Stimulated activated CD4-positive, alpha-beta T cell treated with anti-CD3 and anti-CD28 coated beads, Interleukin-15, amount 100 ng/mL, for 24 hours (primary cell): ENCODE measurements around the gene CORO1C.

Source experiments
- DNase-seq: peaks from one replicate; pipeline ENCODE4 v3.0.0-alpha.2; 2020

Gene CORO1C

GRCh38 chr12:108646600-108647579 lies 84.4 kb downstream of the CORO1C start:
- no peak for DNase-seq

GRCh38 chr12:108645686-108646599 lies 85.4 kb downstream of the CORO1C start:
- DNase-seq: no peak

DNA sequence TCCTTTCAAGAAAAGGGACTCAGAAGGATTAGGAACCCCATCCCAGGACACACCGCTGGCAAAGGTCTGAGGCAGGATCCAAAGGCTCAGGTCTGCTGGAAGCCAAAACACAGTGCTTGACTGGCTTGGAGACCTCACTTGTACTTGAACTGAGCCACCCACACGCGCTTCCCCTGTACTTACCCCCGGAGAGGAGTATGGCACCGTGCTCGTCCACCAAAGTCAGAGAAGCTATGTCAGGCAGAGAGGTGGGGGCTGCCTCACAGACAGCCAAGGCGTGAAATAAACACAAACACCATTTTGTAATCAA lies 86.6 kb downstream of the CORO1C start:
- DNase-seq: no peak

GRCh38 chr12:108643941-108644810 lies 87.1 kb downstream of the CORO1C start:
- DNase-seq: no peak

DNA sequence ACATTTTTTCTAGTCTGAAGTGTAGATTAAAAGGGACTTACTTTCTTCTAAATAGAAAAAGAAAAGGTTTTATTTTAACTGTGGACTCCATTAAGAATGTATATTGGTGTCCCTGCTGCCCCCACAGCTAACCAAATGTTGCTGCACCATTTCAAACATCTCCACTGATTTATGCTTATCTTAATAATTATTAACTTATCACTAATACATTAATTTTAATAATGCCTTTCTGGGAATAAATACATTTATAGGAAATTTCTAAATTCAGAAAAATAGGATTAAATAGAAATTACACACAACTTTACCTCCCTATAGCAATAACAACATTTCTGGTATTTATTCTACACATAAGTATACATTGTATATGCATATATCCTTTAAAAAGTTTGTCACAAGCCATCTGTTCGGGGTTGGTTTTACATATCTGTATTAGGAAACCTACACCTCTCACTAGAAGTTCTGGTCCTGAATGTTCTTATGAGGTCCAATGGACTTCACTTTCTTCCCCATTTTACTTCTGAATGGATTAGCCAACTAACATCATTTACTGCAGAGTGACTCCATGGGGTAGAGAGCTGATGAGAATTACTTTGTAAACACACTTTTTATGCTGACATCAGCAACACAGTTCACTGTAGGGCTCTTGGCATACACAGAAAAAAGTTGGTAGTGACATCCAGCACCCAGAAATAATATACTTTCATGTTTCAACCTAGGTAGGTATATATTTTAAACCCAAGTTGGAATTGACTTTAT lies 88.2 kb downstream of the CORO1C start:
- DNase-seq: no peak

GRCh38 chr12:108642269-108642870 lies 88.9 kb downstream of the CORO1C start:
- no peak for DNase-seq

DNA sequence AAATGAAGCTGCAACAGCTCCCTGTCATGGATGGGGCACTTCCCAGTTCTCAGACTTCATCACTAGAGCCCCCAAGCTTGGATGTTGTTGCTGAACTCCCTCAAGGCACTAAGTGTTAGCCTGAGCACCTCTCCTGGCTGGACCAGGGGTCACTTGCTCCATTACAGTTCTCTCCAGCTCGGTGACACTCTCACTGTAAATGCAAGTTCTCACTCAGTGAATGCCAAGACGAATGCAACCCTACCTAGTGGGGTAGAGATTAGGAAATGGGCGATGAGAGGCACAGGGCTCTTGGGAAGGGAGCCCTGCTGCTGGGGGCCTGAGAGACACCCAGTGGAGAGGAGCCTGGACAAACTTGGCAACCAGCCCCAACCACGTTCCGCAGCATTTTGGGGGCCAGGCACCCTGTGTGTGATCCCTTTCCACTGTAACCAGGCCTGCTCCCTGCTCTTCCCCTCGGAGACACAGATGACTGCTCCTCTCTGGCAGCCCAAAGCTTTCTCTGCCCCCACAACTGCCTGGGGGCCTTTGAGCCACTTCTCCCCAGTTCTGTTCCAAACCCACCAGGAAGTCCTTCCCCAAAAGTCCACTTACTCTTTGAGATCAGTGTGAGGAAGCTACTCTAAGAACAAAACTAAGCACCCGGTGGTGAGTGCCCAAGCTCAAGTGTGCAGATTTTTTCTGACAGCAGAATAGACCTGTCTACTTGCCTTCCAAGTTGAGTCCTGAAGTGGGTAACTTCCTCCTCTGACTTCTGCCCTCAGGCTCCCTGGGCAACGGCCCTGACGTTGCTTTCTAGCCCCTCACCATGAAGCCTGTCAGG lies 89.7 kb downstream of the CORO1C start:
- DNase-seq: no peak

GRCh38 chr12:108640802-108641445 lies 90.4 kb downstream of the CORO1C start:
- no peak for DNase-seq

DNA sequence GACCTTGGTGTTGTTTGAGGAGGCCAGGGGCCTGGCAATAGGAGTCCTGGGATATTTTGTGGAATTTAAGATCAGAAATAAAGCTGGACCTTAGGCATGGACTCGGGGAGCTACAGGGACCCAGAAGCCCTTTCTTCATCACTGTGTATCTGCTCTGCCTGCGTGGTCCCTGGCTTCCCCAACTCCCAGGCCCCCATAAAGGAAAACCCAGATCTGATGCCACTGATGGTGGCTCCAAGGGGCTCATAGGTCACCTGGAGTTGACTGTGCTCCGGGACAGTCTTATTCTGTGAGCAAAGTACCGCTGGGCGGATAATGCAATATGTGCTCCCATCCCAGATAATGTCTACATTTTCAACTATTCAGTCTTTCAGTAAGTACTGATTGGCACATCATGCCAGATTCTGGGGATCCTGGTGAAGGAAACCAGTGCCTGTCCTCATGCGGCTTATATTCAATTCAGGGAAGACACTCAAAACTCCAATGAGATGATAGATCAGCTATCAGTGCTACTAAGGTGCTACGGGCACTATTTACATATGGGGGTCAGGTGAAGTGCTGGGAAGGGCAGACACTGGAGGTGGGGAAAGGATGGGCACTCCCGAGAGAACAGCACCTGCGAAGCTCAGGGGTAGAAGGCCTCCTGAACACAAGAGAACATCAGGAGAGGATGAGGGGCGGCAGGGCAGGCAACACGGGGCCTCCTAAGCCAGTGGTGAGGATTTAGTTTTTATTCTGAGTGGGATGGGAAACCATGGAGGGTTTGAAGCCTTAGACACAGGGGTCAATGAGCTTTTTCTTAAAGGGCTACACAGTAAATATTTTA lies 92.1 kb downstream of the CORO1C start:
- no peak for DNase-seq

DNA sequence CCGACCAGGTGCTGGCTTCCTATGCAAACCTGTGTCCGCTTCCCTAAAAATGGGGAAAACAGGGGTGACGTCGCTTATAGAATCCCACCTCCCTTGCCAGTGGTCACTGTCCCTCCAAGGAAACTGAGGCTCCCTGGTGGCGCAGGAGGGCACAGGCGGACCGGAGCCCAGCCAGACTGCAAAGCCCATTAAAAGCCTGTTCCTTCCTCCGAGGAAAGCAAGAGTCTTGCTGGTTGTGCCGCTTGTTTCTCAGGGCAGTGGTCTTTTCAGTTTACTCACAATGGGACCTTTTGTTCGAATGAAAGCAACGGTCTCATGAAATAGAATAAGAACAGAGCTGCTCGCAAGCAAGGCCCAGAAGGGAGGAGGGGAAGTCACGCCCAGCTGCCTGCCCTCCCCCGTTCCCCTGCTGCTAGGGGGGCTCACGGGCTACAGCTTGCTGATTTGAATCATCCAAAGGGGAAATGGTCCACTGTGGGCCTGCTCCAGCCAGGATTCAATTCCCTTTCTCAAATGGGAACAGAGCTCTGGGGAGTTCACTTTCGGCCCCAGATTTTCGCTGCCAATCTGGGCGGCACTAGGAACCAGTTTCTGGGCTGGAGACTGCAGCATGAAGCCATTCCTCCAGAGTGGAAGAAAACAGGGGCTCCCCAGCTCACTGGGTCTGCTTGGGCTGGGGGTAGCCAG lies 93.0 kb downstream of the CORO1C start:
- DNase-seq: no peak

DNA sequence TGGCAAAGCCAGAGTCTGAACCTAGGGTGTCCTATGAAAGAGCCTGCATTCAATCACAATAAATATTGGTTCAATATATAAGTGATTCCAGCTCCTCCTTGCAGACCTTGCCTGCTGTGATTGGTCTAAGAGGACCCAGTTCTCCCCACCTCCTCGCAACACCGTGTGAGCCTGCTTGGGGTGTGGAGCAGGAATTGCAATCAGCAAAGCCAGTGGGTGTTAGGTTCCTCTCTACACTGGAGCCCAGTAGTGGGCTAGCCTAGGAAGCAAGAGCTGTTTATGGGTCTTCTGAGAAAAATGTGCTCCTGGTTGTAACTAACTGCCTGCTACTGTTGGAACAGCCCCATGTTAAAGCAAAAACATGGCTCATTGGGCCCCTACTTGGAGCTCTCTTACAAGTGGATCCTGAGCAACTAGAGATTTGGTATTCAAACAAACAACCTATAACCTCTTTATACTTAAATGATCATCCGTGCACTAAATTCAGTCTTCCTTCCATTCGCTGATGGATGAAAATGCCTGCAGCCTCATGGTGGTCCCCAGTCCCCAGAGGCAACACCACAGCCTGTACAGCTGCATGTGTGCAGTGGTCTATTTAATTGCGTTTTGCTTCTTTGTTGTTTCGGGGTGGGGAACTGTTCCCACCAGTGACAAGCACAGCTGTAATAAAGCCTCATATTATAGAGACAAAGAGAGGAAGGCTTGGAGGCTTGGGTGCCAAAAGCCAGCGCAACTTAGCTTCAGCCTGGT lies 93.9 kb downstream of the CORO1C start:
- DNase-seq: no peak

DNA sequence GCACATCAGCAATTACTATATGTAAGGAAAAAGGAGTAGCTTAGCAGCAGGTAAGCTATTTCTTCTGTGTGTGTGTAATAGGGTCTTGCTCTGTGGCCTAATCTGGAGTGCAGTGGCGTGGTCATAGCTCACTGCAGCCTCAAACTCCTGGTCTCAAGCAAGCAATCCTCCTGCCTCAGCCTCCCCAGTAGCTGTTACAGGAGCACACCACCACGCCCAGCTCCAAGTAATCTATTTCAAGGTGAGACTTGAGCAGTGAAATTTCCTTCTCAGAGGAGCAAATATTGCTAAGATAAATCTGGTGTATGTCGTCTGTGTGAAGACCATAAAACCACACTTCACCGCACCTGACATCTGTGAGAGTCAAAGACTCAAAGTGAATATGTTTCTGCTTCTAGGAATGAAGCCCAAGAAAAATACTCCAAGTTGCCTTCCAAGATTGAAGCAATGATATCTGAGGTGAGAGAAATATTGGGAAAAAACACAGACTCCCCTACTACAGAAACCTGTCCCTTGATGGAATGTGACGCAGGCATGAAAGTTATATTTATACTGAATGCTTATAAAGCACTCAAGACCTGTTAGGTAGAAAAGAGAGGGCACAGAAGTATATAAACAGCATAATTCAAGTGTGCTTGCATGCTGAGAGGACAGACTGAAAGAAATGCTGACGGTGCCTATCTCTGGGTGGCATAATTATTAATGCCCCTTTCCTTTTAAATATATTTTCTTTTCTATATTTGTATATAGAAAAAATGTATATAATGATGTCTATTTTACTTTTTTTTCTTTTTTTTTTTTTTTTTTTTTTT lies 95.1 kb downstream of the CORO1C start:
- DNase-seq: no peak

GRCh38 chr12:108635201-108635996 lies 95.9 kb downstream of the CORO1C start:
- peak; percentile 69 for DNase-seq

DNA sequence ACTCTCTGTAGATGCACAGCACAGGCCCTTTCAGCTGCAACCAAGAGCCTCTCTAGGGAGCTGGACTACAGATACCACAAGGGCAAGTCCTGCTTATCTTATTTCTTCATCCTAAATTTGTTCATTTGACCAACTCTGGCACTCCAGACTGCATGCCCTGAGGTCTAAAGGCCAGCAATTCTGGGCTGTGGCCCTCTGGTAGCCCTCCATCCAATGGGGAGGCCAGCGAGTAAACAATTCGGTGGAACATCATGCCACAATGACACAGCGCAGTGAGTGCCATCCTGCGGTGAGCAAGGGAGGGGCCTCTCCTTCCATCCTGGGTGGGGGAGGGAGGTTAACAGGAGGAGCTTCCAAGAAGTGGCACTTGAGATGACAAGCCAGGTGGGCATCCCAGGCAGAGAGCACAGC lies 97.0 kb downstream of the CORO1C start:
- DNase-seq: peak; percentile 67

DNA sequence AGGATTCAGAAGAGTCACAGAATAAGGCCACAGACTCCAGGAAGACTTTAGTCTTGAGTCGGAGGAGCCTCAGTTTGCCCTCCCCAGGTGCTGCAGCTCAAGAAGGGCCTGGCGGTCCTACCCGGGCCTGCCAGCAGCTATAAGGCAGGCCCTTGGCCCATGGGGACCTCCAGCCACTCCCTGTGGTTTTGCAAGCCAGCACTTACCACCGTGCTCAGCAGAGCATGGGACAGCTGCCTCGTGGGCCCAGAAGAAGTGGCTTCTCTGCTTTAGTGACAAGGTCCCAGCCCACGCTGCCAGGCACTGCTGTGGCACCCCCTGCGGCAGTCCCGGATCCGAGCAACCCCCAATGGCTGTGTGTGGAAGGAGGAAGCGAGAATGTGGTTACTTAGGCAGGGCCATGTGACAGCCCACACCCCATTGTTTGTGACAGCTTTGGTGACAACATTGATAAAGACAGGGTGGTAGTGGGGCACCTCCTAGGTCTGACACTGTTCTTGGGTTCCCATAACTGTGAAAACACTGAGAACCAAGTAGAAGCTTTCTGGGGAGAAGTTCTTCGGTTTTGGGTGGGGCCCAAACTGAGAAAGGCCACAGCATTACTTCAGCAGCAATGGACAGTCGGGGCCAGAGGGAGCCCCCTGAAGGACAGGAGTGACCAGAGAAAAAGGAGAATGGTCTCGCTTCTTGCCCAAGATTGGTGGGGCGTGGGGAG lies 97.6 kb downstream of the CORO1C start, which contains the start of gene SELPLG:
Gene SELPLG, minus strand, starts transcription at position 361 of the 715 bp plus-strand sequence. CDS start 9,587 bp downstream, outside the sequence.
- peak; percentile 87 for DNase-seq
